HG03025 (cell line): ENCODE results near the gene EAF1.
A peak's percentile ranks its signal among the peaks of the same experiment; 100 is the strongest.
"Not testable (repeated sequence)": the region's sequence is repeated elsewhere in the genome, so short reads cannot be mapped to it uniquely, and the experiment has no call there.

Experiments
- ATAC-seq: cut with Tn5 transposase; IDR thresholded peaks from one replicate; pipeline ENCODE4 v1.9.1; 2021; ENCODE audit warnings: mild to moderate bottlenecking, moderate library complexity; ENCODE audit not compliant: unreplicated experiment, low FRiP score

The EAF1 gene

GRCh38 chr3:15427182-15427880 lies at the start of gene EAF1, which contains the start of gene METTL6:
Gene EAF1 (plus strand): TSS chr3:15427598. CDS start chr3:15427780, 182 bp downstream.
Gene METTL6 (minus strand): TSS chr3:15427544. CDS start chr3:15426511, 1,033 bp downstream.
- peak; percentile 83 for ATAC-seq

- peak; percentile 83 for ATAC-seq
These were observed 49.2 kb upstream of the EAF1 start for GRCh38 chr3:15377961-15378791.

GRCh38 chr3:15380980-15381890 lies 46.2 kb upstream of the EAF1 start:
- ATAC-seq, result no peak

- no peak for ATAC-seq
These were observed 44.9 kb upstream of the EAF1 start for GRCh38 chr3:15382405-15382923.

- peak; percentile 76 for ATAC-seq
These were observed 42.7 kb upstream of the EAF1 start for GRCh38 chr3:15384510-15385237.

GRCh38 chr3:15385238-15385695 lies 42.1 kb upstream of the EAF1 start:
- ATAC-seq, result not testable (repeated sequence)

- ATAC-seq, result no peak
These were observed 41.3 kb upstream of the EAF1 start for GRCh38 chr3:15385901-15386653.

GRCh38 chr3:15386654-15386955 lies 40.8 kb upstream of the EAF1 start:
- not testable (repeated sequence) for ATAC-seq

GRCh38 chr3:15387171-15387581 lies 40.2 kb upstream of the EAF1 start:
- ATAC-seq, result no peak

- no peak for ATAC-seq
These were observed 39.7 kb upstream of the EAF1 start for GRCh38 chr3:15387735-15388134.

GRCh38 chr3:15388335-15388734 lies 39.1 kb upstream of the EAF1 start:
- not testable (repeated sequence) for ATAC-seq

GRCh38 chr3:15390460-15390859 lies 36.9 kb upstream of the EAF1 start:
- no peak for ATAC-seq

- ATAC-seq, result no peak
These were observed 36.4 kb upstream of the EAF1 start for GRCh38 chr3:15391007-15391406.

GRCh38 chr3:15393252-15393651 lies 34.1 kb upstream of the EAF1 start:
- not testable (repeated sequence) for ATAC-seq

- ATAC-seq, result not testable (repeated sequence)
These were observed 28.7 kb upstream of the EAF1 start for GRCh38 chr3:15398731-15399133.

- ATAC-seq, result no peak
These were observed 27.4 kb upstream of the EAF1 start for GRCh38 chr3:15399970-15400369.

- no peak for ATAC-seq
These were observed 25.5 kb upstream of the EAF1 start for GRCh38 chr3:15401936-15402335.

GRCh38 chr3:15403495-15403894 lies 23.9 kb upstream of the EAF1 start:
- no peak for ATAC-seq

- no peak for ATAC-seq
These were observed 23.4 kb upstream of the EAF1 start for GRCh38 chr3:15403965-15404364.
